A549 treated with RU486 at 1 μM for 4 hours (cell line): ENCODE results near the gene NGB. TPM values are rescaled to one million over a fixed set of nuclear protein-coding genes. Genes with fewer than 3 reads are reported as not detected.

Source experiments
- total RNA-seq: library from RNA; stranded (reverse); fragments of 200-300 nt; extraction: Qiagen RNA extraction; gene quantifications from 5 replicates; pipeline ENCODE4 v1.2.3, GENCODE V29; 2022; ENCODE audit warnings: low read depth

The NGB gene
- not detected in 5 replicates for total RNA-seq

DNA sequence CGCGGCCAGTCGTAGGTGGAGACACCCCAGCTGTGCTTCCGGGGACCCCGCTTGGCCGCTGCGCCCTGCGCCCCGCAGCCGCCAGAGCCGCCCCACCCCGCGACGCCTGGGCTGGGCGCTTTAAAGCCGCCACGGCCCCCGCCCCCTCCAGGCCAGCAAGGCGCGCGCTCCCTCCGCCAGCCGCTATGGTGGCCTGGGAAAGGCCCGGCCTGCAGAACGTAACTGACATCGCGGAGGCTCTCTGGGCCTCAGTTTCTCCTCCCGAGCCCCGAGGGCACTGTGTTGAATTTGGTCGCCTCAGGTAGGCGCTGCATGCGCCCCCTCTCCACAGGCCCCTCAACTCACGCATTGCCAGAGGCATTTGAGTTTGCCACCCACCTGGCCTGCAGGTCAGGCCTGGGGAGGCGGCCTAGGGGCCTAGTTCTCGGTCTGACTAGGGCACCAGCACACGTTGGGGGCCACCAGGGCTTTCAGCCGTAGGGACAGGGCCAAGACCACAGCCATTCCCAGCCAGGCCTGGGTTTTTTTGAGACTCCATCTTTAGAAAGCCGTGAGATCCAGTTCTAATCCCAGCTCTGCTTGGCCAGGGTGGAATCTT lies at the start of gene NGB:
Gene NGB (minus strand): TSS at position 94 of the 598 bp plus-strand sequence. CDS start 269 bp downstream, outside the sequence.

GRCh38 chr14:77320238-77320935 lies 49.4 kb upstream of the NGB start, which contains the start of gene POMT2:
TSS of gene POMT2 (minus strand) at chr14:77320883. CDS start at chr14:77320681, 202 bp downstream.

Other genes starting within 250 kb of the NGB start
- gene IRF2BPL, start 242.5 kb downstream of the NGB start, total RNA-seq, result 15.0 to 25.9 TPM (median 23.4 TPM) in 5 replicates
- gene CIPC, start 172.9 kb downstream of the NGB start, total RNA-seq, result 5.3 to 8.5 TPM (median 7.6 TPM) in 5 replicates
- gene ZDHHC22, start 129.4 kb downstream of the NGB start, total RNA-seq, result 0.11 to 0.26 TPM (median 0.20 TPM) in 5 replicates
- gene TMEM63C, start 89.4 kb downstream of the NGB start, total RNA-seq, result 0.45 to 1.0 TPM (median 0.76 TPM) in 5 replicates
- 31.6 to 41.6 TPM (median 31.8 TPM) in 5 replicates for gene POMT2, start 49.7 kb upstream of the NGB start, total RNA-seq
- gene GSTZ1, start 49.8 kb upstream of the NGB start, total RNA-seq, result 30.5 to 34.6 TPM (median 31.8 TPM) in 5 replicates
- 3.0 to 8.1 TPM (median 7.6 TPM) in 5 replicates for gene TMED8, start 105.9 kb upstream of the NGB start, total RNA-seq
- gene SAMD15, start 106.2 kb upstream of the NGB start, total RNA-seq, result 1.4 to 3.3 TPM (median 2.1 TPM) in 5 replicates
- gene NOXRED1, start 152.3 kb upstream of the NGB start, total RNA-seq, result 0.07 to 0.14 TPM in 2 of 5 replicates, not detected in the others
- 13.0 to 14.1 TPM (median 13.4 TPM) in 5 replicates for gene VIPAS39, start 186.4 kb upstream of the NGB start, total RNA-seq
- 234 to 329 TPM (median 287 TPM) in 5 replicates for gene AHSA1, start 186.9 kb upstream of the NGB start, total RNA-seq
- gene ISM2, start 227.6 kb upstream of the NGB start, total RNA-seq, result 0.40 to 0.57 TPM (median 0.46 TPM) in 5 replicates